Peyer's patch (tissue), 4 donors: ENCODE measurements around the gene NNMT.

Experiments
- POLR2A ChIP-seq, 2 donors: fragments of 450-650 bp; IDR thresholded peaks; one replicate each; pipeline ENCODE4 v1.5.1; 2017; ENCODE audit warnings: antibody characterized with exemption in 2 of 2, mild to moderate bottlenecking in 2 of 2, moderate library complexity in 2 of 2
- TF ChIP-seq, protein P1 (sequence below), 6 experiments: fragments of 450-650 bp in 4 of 6; fragments of 200-600 bp in 2 of 6; sonication (generic) in 1 of 6; IDR thresholded peaks; one replicate each; pipeline ENCODE4 v1.5.1; 2017 to 2019; ENCODE audit warnings: antibody characterized with exemption in 6 of 6, mild to moderate bottlenecking in 3 of 6, moderate library complexity in 1 of 6

DNA sequence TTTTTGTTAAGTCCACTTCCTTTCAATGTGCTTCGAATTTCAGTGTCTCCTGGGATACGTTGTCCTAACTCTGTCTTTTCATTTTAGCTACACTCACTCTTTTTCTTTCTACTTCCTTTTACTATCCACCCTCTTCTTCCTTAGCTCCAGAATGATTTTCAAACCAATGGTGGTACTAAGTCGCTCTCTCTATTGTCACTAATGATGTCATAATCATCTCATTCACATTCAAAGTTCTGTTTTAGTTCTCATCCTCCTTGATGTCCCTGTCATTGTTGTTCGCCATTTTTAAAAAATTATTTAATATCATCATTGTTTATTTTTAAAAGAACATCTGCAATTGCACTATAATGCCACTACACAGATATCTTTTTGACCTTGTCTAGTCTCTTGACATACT is 47.3 kb downstream of the NNMT start:
- TF ChIP-seq, protein P1, sequence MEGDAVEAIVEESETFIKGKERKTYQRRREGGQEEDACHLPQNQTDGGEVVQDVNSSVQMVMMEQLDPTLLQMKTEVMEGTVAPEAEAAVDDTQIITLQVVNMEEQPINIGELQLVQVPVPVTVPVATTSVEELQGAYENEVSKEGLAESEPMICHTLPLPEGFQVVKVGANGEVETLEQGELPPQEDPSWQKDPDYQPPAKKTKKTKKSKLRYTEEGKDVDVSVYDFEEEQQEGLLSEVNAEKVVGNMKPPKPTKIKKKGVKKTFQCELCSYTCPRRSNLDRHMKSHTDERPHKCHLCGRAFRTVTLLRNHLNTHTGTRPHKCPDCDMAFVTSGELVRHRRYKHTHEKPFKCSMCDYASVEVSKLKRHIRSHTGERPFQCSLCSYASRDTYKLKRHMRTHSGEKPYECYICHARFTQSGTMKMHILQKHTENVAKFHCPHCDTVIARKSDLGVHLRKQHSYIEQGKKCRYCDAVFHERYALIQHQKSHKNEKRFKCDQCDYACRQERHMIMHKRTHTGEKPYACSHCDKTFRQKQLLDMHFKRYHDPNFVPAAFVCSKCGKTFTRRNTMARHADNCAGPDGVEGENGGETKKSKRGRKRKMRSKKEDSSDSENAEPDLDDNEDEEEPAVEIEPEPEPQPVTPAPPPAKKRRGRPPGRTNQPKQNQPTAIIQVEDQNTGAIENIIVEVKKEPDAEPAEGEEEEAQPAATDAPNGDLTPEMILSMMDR (IDR thresholded peaks at IDR 0.05) = no peak
- TF ChIP-seq POLR2A (IDR thresholded peaks at IDR 0.05) = no peak
